8988T (cell line): ENCODE measurements around the gene FTH1.

ENCODE experiments used
- DNase-seq: peaks from one replicate; pipeline ENCODE4 v3.0.0; 2011

The FTH1 gene

DNA sequence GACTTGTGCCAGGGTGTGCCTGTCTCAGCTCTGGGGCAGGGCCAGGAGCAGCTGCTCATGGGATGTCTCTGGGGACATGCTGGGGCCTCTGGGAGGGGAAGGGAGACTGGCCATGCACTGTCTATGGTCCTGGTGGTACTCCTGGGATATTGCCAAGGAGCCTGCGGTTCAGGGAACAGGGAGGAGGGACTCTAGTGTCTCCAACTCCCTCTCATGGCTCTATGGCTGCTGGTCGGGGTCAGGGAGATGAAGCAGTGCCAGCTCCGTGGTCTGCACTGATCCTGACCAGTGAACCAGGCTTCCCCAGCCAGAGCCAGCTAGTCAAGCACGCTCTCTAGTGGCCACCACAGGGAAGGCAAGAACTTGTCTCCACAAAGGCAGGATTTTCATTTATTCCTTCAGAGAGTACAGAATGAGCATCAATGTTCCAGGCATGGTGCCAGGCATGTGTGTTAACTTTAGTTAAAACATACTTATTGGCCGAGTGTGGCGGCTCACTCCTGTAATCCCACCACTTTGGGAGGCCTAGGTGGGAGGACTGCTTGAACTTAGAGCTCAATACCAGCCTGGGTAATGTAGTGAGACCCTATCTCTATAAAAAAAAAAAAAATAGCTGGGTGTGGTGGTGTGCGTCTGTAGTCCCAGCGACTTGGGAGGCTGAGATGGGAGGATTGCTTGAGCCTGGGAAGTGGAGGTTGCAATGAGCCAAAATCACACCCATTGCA, 19.8 kb downstream of the FTH1 start:
- peak; percentile 89 for DNase-seq

DNA sequence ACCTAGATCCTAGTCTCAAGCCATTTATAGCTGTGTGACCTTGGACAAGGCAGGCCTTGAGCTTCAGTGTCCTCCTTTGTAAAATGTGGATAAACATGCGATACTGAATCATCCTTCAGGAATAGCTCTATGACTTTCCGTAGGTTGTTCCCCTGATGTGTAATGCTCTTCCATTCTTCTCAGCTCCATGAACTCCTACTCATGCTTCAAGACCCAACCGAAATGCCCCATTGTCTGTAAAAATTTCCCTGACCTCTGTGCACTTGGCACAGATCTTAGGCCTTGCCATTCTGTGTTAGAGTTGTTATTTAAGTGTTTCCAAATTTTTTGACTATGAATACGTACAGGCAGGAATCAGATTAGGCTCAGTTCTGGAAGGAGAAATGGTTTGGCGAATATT, 20.5 kb downstream of the FTH1 start:
- DNase-seq = no peak

DNA sequence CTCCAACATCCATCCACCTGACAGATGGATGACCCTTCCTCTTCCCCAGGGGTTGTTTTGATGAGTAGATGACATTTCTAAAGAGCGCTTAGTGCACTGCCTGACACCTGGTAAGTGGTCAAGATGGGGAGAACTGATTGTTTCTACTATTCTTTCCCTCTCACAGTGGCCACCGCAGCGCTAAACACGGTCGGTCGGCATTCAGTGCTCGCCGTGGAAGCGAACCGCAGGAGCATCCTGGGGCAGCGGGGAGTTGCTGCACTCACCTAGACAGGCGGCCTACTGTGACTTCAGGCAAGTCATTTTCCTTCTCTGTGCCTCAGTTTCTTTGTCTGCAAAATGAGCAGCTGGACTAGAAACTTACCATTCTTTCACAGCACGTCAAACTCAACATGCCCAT, 22.2 kb downstream of the FTH1 start:
- no peak for DNase-seq

DNA sequence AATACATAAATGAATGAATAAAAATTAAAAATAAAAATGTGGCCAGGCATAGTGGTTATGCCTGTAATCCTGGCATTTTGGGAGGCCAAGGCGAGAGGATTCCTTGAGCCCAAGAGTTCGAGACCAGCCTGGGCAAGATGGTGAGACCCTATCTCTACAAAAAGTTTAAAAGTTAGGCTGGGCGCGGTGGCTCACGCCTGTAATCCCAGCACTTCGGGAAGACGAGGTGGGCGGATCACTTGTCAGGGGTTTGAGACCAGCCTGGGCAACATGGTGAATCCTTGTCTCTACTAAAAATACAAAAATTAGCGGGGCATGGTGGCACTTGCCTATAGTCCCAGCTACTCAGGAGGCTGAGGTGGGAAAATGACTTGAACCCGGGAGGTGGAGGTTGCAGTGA, 27.0 kb downstream of the FTH1 start:
- no peak for DNase-seq

DNA sequence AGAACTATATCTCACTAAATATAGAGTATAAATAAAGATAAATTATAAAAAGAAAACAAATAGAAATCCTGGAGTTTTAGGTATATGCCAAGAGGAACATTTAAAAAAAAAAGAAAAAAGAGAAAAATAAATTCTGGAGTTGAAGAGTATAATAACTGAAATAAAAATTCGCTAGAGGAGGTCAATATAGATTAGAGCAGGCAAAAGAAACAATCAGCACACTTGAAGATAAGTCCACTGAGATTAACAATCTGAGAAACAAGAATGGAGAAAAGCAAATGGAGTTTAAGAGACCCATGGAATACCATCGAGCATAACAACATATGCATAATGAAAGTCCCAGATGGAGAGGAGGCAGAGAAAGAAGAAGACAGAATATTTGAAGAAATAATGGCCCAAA, 31.6 kb downstream of the FTH1 start:
- no peak for DNase-seq

DNA sequence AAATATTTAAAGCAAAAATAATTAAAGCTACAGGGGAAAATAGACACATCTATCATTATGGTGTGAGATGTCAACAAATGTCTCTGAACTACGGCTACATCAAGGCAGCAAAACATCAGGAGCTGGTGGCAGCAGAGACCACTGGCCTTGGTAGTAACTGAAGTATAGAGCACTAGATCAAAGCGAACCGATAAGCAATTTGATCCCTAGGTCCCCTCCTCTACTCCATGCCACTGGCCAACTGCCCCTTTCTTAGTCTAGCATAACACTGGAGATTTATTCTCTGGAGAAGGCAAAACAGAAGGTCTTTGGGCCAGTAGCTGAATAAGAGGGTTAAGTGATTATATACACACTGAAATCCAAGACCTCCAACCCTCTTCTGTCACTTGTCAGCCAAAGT, 36.5 kb downstream of the FTH1 start:
- no peak for DNase-seq

DNA sequence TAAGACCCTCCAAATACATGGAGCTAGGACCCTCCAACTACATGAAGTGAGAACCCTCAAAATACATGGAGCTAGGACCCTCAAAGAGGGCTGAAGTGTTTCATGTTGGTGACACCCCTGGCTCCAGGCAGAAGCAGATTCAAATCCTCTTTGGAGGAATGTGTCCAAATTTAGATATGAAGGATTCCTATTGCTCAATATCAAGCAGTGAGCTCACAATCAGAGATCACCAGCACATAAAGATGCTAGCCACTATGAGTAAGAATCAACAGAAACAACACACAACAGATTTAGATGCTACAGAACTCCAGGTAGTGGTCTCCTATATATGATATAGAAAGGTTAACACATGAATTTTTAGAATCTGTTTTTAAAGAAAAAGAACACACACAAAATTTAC, 38.8 kb downstream of the FTH1 start:
- DNase-seq = no peak

DNA sequence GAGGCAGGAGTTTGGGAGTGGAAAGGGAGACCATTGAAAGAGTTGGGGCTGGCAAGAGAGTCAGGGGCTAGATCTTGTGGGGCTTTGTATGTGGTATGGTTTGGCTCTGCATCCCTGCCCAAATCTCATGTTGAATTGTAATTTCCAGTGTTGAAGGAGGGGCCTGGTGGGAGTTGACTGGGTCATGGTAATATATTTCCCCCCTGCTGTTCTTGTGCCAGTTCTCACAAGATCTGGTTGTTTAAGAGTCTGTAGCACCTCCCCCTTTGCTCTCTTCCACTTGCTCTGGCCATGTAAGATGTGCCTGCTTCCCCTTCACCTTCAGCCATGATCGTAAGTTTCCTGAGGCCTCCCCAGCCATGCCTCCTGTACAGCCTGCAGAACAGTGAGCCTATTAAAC, 39.9 kb downstream of the FTH1 start:
- no peak for DNase-seq

DNA sequence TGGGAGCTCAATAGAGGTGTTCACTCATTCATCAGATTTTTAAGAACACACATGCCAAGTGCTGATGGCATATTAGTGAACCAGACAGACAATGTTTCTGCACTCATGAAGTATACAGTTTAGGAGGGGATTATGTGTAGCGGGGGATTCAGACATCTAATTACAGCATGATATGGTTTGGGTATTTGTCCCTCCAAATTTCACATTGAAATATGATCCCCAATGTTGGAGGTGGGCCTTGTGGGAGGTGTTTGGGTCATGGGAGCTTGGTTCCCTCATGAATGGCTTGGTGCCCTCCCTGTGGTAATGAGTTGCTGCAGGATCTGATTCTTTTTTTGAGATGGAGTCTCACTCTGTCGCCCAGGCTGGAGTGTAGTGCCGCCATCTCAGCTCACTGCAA, 41.2 kb downstream of the FTH1 start:
- no peak for DNase-seq

DNA sequence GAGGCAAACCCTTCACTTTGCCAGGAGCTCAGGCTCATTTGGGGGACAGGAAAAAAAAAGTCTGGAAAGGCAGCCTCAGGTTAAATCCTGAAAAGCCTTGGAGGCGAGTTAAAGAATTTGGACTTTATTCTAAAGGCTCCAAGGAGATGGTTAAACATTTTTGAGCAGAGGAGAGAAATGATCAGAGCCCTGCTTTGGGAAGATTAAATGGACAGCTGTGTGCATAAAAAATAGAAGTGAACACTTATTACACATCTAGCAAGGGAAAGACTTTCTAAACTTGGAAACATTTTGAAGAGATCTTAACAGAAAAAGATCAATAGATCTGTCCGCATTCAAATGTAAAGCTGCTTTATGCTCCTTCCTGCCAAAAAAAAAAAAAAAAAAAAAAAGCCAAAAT, 41.7 kb downstream of the FTH1 start:
- DNase-seq = no peak

DNA sequence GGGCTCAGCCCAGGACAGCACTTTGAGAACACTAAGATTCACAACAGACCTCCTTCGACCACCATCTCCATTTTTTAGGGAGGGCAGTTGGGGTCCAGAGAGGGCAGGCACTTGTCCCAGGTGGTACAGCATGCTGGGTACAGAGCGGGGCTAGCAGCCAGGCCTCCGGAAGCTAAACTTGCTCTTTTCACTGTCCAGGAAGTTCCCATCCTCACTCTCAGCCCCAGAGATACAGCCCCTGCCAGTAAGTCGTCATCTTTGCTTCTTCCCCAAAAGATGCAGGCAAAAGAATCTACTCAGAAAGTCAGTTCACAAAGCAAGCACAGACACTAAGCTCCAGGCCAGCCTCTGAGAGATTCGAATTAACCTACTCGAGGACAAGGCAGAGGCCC, 43.4 kb downstream of the FTH1 start:
- no peak for DNase-seq

DNA sequence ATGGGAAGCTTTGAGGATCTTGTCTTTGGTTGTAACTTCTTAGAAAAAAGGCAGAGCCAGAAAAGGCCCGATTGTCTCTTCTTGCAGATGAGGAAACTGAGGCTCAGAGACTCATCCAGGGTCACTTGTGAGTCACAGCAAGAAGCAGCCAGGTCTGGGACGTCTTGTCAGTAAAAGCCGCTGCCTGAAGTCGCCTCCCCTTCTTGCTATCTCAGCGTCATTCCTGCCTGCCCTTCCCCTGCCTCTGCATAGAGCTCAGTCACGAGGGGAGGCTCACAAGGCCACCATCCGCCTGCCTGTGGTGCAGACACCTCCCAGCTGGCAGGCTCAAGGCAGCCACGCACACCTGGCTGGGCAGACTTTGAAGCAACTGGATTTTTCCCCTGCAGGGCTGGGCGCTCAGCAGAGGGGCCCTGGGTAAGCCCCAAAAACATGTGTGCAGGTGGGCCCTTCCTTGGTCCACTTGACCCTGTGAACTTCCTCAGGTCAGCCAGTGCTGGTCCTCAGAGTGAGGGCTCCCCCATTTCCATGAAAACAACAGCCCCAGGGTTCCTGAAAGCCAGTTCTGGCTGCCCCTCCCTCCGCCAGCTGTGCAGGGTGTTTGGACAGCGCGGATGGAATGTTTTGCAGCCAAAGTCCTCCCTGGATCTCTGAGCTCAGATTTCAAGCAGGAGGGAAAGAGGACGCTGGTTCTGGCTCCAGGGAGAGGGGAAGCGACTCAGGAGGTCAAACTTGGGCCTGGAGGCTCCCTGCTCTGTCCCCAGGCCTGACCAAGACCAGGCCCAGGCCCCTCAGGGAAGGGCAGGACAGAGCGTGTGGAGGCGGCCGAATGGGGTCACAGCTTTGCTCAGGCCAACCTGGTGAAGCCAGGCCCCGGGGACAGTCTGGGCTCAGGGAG, 44.0 kb downstream of the FTH1 start:
- DNase-seq = no peak

DNA sequence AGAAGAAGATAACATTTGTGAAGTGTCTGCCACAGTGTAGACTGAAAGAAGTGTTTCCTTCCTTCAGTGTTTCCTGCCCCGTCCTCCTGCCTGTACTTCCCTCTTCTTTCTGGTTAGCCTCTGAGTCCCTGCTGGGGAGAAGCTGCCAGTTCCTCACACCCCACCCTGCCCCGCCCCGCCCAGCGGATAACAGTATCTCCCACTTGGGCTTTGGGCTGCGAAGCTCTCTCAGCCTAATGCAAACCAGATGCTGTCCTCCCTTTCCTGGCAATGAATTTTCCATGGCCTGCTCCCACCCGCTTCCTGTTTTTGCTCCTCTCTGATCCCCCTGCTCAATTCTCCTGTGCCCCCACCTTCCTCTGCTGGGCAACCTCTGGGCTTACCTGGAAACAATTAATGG, 44.9 kb downstream of the FTH1 start:
- peak; percentile 37 for DNase-seq

DNA sequence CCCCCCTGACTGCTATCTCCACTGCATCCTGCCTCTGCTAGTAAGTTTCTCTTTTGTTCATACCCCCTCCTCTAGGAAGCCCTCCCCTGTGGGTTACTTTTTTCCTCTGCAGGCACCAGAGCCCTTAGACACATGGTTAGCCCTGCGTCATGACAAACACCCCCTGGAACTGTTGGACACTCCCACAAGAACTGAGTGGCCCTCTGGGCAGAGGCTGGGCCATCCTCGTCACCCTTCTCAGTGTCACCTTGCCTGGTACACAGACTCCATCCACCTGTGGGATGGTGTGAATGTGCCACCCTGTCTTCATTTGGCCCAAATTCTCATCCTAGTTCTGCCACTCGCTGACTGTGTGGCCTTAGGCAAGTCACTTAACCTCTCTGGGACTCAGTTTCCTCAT, 46.0 kb downstream of the FTH1 start:
- peak; percentile 23 for DNase-seq

DNA sequence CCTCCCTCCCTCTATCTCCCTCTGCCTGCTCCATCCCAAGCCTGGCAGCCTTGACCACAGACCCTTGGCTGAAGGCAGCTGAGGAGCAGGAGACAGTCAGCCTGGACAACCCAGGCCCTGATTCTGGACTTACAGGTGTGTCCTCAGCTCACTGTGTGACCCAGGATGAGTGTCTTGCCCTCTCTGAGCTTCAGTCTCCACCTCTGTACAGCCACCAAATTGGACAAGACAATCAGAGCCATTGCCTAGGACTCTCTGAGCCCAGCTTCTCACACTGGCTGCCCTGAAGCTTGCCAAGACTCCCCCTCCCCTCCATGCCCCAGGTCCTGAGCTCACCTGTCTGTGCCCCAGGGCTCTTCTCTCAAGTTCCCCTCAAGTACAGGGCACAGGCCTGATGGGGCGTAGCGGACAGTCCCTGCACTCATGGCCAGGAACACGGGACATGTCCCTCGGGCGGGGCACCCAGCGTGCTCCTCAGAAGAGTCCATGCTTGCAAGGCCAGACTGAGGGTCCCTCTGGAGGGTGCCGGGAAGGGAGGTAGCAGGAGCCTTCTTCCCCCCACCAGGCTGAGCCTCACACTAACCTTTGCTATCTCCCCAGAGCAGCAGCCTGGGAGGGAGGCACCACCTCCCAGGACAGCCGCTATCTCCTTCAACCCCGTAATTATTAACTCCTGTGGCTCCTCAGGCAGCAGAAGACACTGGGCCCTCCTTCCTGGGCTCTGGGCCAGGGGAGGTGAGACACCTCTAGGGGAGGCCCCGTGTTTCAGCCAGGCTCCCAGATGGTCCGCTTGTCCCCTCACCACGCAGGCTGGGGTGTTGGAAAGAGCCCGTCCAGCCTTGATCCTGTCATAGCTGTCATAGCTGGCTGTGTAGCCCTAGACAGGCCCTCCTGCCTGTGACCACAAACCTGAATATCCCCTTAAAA, 47.5 kb downstream of the FTH1 start:
- peak; percentile 27 for DNase-seq

DNA sequence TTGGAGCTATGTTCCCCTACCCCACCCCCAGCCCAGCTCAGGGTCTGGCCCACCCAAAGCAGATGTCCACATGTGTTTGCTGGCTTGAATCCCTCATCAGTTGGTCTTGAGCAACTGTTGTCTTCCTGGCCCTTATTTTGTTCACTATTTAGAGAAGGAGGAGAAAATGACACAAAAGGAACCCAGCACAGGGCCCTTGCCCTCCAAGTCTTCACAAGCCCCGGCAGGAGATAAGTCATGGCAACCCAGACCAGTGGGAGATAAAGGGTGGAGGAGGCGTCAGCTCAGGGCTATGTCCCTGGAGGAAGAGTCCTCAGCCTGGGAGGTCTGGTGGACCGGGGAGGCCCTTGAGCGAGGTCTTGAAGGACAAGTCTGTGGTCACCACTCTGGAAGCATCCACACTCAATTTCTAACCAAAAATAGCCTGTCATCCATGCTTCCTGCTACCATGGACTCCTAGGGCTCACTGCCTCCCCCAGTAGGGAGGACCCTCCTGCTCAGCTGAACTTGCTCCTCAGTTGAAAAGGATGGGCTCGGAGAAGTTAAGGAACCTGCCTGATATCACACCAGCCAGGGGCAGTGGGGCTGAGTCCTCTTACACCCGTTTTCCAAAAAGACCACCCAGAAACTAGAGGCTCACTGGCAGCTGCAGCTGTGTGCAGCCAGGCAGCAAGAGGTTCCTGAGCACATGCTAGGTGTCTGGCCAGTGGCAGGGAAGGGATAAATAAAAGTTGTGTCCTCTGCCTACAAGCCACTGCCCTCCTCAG, 48.3 kb downstream of the FTH1 start:
- peak; percentile 29 for DNase-seq

DNA sequence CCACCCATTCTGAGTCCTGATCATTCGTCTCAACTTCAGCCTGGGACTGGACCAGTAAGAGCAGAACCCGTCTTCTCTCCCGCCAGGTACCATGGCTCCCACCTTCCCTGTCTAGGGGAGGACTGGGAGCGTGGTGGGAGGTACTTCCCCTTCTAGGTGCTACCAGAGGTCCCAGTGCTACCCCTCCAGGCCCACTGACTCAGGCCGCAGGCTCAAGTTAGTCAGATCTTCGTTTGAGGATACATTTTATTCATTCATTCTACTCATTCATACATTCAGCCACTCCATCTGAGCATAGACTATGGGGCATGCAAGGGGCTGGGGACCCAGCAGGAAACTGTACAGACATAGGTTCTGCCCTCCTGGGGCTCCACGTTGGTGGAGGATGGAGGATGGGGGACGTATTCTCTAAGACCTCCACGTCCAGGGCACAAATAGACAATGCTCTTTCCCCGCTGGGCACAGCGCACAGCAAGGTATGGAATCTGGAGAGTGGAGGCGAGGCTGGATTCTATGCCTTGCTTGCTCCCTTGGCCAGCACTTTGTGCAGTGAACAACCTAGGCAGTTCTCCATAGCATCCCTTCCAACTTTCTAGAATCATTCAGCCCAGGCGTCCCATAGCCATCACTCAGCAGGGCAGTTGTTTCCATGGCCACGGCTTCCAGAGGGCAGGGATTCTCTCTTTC, 49.0 kb downstream of the FTH1 start:
- DNase-seq = peak; percentile 36

DNA sequence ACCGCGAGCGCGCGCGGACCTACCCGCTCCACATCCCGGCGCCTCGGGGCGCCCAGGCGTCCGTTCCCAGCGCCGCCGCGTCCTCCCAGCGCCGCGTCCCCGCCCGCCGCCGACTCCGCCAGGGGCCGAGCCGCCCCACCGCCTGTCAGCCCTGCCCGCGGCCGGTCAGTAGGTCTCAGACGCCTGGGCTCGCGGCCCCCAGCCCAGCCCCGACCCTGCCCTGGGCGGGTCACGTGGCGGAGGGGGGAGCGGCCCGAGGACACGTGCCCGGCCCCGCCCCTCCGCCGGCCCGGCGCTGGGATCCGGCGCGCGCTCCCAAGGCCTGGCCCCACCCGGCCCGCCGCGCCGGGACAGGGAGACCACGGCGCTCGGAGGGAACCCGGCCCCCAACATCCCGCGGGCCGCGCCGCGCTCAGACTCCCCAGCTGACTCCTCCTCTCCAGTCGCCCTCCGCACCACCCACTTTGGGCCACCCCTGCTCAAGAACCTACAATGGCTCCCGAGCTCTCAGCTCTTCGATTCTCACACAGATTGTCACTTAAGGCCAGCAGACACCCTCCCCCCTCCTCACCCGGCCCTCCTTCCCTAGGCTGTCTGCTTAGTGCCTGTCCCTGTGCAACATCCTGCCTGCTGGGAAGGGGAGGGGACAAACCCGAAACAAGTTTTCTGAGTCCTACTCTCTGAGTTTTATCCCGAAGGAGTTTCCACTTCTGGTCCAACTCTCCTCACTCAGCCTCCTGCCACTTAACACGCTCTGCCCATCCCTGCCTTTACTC, 49.9 kb downstream of the FTH1 start, which contains the start of gene RAB3IL1:
RAB3IL1 (minus strand) TSS at position 233 of the 776 bp plus-strand sequence; CDS start at position 34, 199 bp downstream.
- peak; percentile 96 for DNase-seq

DNA sequence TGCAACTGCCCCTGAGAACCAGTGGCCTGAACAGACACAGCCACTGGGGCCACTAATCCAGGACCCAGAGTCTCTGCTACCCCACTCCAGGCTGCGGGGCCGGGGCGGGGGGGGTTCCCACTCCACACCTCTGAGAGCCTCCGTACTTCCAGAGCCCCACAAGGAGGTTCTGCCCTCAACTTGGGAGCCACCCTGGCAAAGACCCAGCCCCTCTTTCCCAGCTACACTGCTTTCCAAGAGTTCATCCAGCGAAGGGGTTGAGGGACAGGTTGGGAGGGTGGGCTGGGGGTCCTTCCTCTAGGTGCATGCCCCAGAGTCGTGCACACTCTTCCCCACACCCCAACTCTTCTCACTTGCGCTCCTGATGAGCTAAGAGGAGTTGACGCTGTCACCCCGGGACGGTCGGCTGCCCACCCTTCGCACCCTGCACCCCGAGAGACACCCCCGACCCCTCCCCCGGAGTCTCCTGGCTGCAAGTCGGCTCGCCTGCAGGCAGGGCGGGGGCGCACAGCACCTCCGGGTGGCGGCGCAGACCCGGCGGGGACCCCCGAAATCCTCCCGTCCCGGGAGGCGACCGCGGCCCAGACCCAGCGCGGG, 50.6 kb downstream of the FTH1 start:
- DNase-seq = peak; percentile 65

DNA sequence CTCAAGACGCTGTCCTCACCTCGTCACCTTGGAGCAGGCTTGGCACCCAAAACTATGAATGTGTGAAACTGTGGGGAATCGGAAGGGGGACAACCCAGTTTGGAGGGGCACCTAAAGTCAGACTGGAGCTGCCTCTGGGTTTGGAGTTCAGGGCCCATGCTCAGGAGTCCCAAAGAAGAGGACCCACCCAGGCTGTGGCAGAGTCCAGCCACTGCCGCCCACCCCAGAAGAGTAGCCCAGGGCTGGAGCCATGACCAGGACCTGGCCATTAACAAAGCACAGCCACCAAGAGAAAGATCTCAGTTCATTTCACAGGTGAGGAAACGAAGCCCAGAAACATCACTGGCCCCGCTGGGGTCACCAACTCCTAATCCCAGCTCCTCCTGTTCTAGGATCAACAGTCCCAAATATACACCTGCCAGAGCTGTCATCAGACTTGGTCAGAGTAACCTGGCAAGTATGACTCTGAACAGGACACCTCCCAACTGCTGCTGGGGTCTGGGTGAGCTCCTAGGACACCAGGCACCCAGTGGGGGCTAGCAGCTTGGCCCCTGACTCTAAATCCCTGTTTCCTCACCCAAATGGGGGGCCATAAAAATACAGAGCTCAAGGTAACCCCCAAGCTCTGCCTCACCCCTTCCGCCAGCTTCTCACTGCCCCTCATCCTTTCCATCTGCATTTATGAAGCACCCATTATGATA, 52.8 kb downstream of the FTH1 start:
- DNase-seq = peak; percentile 40
